SKM-1 treated with dmso at 0.1 percent for 144 hours (cell line): ENCODE measurements around the gene POLR2L.

Experiments
- DNase-seq: peaks from one replicate; lab custom pipeline; 2025; ENCODE audit not compliant: unreplicated experiment; lab: John Stamatoyannopoulos, UW

The POLR2L gene

DNA sequence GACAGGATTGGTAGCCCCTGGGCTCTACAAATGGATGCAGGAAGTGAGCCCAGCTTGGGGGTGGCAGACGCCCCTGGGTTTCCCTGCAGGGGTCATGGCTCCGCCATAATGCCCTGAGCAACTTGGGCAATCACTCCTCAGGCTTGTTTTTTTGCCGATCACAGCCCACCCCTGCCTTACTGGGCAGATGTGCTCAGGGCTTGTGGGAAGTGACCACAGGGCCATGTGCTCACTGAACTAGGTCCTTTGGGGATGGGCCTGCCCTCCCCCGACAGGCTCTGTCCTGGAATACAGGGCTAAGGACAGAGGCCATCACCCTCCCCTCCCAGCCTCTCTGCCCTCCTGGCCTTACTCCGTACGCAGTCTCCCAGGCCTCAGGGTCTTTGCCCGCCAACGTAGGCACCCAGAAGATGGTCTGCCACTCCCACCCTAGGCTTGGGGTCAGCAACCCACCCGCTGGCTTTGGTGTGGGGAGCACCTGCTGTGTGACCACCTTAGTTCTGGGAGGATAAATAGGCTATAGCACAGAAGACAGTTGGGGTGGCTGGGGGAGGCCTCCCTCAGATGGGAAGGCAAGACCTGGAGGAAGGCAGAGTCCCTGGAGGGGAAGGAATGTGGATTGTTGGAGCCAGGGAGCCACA is 28.8 kb downstream of the POLR2L start:
- DNase-seq = no peak

DNA sequence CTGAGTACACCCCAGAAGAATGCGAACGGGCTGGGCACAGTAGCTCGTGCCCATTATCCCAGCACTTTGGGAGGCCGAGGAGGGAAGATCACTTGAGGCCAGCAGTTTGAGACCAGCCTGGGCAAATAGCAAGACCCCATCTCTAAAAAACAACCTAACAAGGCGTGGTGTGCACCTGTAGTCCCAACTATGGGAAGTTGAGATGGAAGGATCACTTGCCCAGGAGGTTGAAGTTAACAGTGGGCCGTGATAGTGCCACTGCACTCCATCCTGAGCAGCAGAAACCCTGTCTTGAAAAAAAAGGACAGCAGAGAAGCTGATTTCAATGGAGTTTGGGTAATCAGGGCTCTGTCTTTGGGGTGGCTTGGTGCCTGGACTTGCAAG is 29.3 kb downstream of the POLR2L start:
- DNase-seq = no peak

DNA sequence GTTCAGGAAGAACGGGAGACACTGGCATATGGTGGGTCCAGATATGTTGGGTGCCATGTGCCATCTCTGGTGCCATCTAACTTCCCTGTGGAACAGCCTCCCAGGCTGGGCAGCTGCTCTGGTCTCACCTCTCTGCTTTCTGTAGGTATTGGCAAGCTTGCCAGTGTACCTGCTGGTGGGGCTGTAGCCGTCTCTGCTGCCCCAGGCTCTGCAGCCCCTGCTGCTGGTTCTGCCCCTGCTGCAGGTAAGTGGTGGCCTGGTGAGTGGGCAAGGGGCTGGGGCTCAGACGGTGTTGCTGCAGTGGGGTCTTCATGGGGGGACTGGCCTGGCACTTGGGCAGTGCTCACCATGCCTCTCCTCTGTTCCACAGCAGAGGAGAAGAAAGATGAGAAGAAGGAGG is 29.9 kb downstream of the POLR2L start:
- DNase-seq = no peak

DNA sequence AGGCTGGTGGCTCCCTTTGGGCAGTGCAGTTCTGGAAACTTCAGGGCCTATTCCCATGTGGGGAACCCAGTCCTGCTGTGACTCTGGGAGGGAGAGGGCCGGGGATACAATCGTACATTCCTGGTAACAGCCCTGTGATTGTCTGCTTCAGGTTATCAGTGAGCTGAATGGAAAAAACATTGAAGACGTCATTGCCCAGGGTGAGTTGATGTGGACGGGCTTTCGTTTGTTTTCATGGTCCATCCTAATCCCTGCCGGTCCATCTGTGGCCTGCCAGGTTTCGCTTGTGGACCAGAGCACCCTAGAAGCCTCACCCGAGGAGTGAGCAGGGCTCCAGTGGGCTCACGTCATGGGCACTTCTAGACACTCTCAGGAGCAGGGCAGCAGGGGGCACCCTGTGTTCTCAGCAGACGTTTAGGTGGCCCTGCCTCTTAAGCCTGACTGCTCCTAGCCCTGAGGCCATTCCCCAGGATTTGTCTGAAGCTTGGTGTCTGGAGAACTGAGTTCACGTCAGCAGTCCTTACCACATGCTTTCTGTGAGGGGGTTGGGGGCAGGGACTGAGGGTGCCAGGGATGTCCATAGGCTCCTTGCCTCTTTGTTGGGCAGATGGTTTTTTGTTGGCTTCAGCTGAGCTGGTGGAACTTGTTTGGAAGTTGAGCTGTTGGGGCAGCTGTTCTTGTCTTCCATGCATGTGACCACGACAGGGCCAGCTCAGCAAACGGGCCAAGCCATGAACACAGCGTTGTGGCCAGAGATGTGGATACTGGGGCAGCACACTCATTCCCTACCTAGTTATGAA is 30.7 kb downstream of the POLR2L start:
- no peak for DNase-seq

DNA sequence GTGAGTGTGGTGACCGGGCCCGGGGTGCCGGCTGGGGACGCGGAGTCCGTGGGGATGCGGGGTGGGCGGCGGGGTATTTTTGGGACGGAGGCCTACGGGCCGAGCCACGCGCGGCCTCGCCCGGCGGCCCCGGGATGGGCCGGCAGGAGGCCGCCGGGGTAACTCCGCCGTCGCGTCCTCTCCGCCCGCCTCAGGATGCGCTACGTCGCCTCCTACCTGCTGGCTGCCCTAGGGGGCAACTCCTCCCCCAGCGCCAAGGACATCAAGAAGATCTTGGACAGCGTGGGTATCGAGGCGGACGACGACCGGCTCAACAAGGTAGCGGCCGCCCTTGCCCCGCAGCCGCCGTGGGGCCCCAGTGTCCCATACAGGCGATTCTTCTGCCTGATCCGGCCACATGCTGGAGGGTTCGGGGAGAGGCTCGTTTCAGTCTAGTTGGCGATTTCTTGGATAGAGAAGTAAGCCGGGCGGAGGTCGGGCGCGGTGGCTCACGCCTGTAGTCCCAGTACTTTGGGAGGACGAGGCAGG is 32.2 kb downstream of the POLR2L start:
- no peak for DNase-seq

DNA sequence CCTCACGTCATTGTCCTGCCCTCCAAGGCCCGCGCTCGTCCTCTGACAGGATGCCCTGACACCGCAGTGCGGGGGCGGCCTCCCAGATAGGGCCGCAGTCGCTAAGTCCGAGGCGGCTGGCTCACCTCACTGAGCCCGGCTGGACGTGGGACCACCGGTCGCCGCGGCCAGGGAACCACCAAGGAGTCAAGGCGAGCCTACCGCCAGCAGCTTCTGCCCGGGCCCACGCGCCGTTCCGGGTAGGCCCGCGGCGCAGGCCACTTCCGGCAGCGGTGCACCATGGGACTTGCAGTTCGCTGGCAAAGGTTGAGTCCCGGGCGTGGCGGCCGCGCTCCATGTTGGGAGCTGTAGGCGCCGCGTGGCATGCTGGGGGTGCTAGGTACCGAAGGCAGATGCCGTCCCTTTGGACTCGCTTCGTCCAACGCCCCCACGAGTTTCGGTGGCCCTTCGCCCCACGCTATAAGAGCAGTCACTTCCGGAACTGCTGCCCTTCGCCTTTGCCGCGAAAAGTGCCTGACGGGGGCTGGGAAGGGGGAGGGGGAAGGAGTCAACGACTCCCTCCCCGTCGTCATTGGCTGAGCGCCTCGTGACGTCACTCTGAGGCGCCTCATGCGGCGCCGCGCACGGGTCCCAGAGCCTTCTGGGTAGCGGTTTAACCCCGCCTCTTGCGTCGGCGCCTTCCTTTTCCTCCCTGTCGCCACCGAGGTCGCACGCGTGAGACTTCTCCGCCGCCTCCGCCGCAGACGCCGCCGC is 32.9 kb downstream of the POLR2L start, which contains the start of gene RPLP2:
RPLP2 (plus strand) TSS at position 681 of the 753 bp plus-strand sequence. CDS start 268 bp downstream, outside the sequence.
- peak; percentile 91 for DNase-seq

DNA sequence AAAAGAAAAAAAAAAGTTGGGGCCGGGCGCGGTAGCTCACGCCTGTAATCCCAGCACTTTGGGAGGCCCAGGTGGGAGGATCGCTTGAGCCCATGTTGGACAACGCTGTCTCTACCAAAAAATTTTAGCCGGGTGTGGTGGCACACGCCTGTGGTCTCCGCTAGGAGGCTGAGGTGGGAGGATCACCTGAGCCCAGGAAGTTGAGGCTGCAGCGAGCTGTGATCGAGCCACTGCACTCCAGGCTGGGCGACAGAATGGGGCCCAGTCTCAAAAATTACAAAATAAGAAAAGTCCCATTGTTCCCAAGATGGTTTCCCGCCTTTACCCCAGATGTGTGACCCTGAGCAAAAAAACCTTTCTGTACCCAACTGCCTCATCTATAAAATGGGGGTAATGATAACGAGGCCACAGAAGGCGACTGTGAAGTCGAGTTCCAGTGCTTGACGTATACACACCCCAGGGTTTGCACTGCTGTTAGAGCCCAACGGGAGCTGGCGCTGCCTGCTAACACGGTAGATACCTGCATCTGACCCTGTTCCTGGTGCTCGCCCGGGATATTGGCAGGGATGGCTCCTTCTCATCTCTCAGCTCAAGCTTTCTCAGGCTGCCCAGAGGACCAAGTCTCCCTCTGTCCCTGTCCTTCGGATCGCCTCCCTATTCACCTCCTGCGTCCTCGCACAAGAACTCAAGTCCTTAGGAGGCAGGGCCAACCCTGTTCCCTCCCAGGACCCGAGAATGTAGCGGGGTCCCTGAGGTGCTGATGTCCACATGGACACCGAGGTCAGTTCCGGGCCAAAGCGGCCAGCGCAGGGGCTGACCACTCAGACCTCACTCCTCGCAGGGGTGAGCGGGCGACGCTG is 33.7 kb downstream of the POLR2L start:
- no peak for DNase-seq

DNA sequence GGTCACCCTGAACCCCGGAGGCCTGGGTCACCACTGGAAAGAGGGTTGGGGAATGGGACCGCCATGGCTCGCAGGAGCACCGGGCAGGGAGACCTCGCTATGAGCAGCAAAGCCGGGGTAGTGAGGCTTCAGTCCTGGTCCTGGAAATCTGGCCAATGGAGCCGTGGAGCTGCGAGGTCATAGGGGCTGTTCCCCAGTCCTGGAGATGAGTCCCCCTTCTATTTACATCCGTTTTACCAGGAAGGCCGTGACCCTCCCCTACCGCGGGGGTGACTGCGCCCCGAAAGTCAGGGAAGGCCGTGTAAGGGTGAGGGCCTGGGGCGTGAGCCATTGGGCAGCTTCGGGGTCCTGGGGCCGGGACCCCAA is 37.7 kb downstream of the POLR2L start:
- no peak for DNase-seq

DNA sequence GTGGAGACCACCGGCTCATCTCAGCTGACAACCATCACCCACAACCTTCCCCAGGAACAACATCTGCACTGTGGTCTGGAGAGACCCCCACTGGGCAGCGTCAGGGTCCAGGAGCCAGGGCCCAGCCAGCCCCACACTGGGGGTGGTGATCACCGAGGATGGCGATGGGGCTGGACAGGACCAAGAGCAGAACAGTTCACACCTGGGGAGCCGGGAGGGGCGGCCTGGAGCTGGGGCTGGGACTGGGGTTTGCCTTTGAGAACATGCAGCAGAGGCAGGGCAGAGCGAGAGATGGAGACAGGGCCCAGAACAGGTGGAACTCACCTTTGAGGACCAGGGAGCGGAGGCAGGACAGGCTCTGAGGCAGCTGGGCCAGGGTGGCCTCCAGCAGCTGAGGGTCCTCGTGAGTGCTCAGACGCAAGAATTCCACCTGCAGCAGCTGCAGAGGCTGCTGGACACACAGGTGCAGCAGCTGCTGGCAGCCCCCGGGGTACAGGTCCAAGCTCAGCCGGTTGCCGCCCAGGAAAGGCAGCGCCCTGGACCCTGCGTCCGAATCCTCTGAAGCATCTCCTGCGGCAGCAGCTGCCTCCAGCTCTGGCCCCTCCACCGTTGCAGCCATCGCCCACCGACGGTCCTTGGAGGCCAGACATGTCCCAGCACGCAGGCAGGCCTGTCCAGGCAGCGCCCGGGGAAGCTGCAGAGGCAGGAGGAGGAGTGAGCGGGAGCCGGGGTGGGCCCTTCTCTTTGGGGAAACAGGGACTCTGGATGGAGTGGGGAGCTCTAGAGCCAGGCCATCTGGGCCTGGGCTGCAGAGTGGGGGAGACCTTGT is 38.3 kb downstream of the POLR2L start:
- DNase-seq = no peak

DNA sequence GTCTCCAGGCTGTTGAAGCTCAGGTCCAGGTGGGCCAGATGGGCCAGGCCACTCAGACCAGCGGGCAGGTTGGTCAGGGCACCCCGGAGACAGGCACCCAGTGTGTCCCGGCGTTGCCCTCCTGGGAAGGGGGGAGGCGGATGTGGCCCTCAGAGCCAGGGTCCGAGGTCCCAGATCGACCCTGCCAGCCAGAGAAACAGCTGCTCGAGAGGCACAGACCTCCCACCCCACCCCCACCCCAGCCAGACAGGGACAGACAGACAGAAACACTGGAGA is 38.9 kb downstream of the POLR2L start:
- no peak for DNase-seq

DNA sequence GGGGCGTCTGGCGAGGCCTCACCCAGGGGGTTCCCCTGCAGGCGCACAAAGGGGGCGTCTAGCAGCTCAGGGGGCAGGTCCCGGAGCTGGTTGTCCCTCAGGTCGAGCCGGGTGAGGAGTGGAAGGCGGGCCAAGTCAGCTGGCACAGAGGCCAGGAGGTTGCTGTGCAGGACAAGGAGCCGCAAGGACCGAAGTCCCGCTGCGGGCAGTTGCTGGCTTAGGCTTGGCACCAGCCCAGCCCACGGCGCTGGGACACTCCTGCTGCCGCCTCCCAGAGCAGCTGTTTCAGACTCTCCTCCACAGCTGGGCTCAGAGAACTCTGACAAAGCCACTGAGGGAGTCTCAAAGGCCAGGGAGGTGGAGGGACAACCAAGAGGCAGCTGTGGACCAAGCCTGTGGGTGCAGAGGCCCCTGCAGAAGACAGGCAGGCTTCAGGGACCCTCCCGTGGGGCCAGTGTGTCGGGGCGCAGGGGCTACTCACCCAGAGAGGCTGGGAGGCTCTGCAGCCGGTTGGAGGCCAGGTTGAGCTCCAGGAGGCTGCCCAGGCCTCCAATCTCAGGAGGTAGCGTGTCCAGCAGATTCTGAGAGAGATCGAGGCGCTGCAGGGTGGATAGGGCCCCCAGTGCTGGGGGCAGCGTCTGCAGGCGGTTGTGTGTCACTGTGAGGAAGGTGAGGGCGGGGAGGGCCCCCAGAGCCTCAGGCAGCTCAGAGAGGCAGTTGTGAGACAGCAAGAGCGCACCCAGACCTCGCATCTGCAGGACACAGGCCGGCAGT is 39.4 kb downstream of the POLR2L start:
- no peak for DNase-seq

DNA sequence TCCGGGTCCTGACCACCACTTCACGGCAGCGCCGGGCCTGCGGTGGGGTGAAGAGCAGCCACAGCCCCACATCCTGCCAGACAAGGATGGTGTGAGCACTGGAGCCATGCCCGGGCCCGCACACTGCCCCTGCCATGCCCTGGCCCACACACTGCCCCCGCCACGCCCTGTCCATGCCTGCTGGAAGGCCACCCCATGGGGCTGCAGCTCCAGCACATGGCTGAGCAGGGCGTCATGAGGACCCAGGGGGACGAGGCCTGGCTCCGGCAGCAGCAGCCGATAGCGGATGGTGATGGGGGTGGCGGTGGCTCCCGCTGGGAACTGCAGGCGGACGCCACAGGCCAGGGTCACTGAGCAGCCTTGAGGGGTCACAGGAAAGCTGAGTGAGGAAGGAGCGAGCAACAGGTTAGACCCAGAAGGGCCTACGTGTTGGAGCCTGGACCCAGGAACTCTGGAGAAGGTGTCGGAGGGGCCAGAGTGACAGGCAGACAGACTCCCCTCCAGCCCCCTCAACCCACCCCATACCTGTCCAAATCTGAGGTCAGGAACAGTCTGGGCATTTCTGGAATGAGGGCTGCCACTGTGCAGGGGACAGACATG is 40.2 kb downstream of the POLR2L start:
- no peak for DNase-seq

DNA sequence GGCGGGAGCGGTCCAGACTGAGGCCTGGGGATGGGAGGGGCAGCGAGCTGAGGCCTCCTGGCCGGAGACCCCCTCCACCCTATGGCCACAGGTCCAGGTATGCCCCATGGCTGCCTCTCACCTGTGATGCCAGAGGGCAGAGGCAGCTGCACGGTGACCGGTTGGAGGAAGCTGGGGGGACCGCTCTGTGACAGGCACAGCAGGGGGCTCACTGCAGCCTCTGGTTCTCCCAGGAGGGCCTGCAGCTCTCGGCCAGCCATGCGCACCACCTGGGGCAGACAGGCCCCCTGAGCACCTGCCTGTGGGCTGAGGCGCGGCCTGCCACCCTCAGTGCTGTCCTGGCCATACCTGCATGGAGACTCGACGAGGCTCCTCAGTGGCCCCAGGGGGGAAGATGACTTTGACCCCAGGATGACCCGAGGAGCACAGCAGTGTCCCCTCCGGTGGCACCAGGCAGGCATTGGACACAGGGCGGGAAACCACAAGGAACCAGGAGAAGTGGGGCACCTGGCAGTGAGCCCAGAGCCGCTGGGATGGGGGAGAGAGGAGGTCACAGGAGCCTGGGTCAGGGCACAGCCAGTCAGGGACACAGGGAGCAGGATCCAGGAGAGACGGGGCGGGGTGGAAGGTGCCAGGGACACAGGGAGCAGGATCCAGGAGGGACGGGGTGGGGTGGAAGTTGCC is 41.1 kb downstream of the POLR2L start:
- no peak for DNase-seq

DNA sequence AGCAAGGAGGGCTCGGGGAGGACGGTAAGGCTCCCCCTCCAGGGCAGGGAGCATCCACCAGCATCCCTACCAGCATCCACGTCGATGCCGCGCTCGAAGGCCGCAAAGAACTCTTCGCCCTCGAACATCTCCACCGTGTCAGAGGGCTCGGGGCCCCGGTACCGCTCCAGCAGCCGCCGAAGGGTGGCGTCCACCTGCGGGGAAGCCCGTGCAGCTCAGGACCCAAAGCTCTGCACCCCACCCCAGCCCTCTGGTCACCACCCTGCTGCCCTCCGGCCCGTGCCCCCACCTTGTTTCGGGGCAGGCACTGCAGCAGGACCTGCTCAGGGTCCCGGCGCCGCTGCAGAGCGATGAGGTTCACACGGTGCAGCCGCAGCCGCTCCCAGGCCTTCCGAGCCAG is 41.9 kb downstream of the POLR2L start:
- no peak for DNase-seq

DNA sequence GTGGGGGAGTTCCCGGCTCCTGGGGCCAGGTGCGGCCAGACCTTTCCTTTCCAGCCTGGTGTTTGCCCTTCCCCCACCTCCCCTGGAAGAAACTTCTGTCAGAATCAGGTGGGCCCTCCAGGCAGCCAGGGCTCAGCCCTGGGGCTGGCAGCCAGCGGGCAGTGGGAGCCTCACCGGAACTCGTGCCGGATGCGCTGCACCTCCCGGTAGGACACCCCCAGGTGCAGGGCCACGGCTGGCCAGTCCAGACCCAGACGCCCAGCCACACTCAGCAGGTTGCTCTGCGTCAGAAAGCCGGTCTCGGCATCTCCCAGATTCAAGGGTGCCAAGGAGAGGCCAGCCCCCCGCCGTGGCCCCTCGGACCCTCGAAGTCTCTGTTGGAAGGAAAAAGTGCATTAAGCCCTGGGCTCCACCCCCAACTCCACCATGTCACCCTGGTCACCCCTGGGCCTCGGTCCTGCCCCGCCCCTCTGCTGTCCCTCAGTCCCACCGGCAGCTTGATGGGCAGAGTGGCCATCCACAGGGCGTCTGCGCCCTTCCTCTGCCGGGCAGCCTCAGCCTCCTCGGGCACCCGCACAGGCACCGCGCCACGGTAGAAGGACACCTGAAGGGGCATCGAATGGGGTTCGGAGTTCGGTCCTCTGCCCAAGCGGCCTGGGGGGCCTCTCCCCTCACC is 42.5 kb downstream of the POLR2L start:
- DNase-seq = no peak

DNA sequence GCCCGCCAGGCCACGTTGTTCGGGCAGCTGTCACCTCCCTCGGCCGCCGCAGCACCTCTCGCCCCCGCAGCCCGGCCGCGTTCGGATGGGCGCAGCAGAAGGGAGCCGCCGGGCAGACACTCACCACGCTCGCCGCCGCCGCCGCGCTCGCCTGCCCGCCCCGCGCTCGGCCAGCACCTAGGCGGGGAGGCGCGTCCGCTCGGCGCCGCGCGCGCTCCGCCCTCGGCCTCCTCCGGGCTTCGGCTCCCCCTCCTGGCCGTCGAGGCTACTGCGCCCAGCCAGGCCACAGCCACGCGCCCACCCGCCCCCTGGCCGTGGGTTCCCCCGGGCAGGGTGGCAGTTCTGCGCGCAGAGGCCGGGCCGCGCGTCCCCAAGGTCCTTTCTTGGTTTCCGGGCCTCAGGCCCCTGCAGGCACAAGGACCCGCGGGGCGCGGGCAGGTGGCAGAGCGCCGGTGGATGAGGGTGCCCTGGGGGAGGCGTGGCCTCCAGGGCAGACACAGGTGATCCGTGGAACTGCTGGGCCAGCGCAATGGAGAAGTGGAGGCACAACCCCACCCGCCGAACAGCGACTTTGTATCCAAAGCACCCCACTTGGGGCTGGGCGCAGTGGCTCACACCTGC is 44.1 kb downstream of the POLR2L start, which contains the start of gene SLC25A22:
SLC25A22 (minus strand) TSS at position 189 of the 621 bp plus-strand sequence. CDS start 3,275 bp downstream, outside the sequence.
- DNase-seq = peak; percentile 74
